K562 (cell line): ENCODE data around the gene ZC3H10. TPM values are rescaled to one million over a fixed set of nuclear protein-coding genes. Genes with fewer than 3 reads are reported as not detected.

ENCODE experiments used
- ADNP ChIP-seq: fragments of 200-800 bp; sonication (Bioruptor generic); IDR thresholded peaks from 2 replicates; pipeline ENCODE4 v1.6.1; 2016; ENCODE audit warnings: missing genetic modification characterization, missing compliant biosample characterization
- CXXC5 ChIP-seq: fragments of 250-450 bp; sonication (Bioruptor Pico); IDR thresholded peaks from 2 replicates; pipeline ENCODE4 v1.8.0; 2022; ENCODE audit warnings: inconsistent platforms, mild to moderate bottlenecking, moderate library complexity
- FOXP1 ChIP-seq: sonication (generic); formaldehyde crosslinking; IDR thresholded peaks from 2 replicates; pipeline ENCODE4 v1.8.0; 2022; ENCODE audit warnings: mild to moderate bottlenecking, missing genetic modification reagents
- GABPB2 ChIP-seq: fragments of 250-450 bp; sonication (Bioruptor Pico); conservative IDR thresholded peaks from 2 replicates; pipeline ENCODE4 v1.5.1; 2021; ENCODE audit warnings: mild to moderate bottlenecking
- HOXB6 ChIP-seq: fragments of 250-450 bp; sonication (Bioruptor Pico); IDR thresholded peaks from 2 replicates; pipeline ENCODE4 v1.5.1; 2022; ENCODE audit warnings: mild to moderate bottlenecking, borderline replicate concordance
- ILF3 ChIP-seq: fragments of 450-650 bp; IDR thresholded peaks from 2 replicates; pipeline ENCODE4 v1.6.1; 2018; ENCODE audit warnings: antibody characterized with exemption, mild to moderate bottlenecking, moderate library complexity, borderline replicate concordance
- LCOR ChIP-seq: sonication (generic); formaldehyde crosslinking; IDR thresholded peaks from 2 replicates; pipeline ENCODE4 v1.8.0; 2022; ENCODE audit warnings: mild to moderate bottlenecking, missing genetic modification reagents
- NBN ChIP-seq: fragments of 450-650 bp; IDR thresholded peaks from 2 replicates; pipeline ENCODE4 v1.6.1; 2016; ENCODE audit warnings: low read depth, mild to moderate bottlenecking
- NR3C1 ChIP-seq: sonication (generic); formaldehyde crosslinking; IDR thresholded peaks from 2 replicates; pipeline ENCODE4 v1.8.1; 2022; ENCODE audit warnings: missing genetic modification reagents
- PURB ChIP-seq: sonication (generic); formaldehyde crosslinking; IDR thresholded peaks from 2 replicates; pipeline ENCODE4 v1.9.0; 2021; ENCODE audit warnings: low read depth, mild to moderate bottlenecking, missing genetic modification reagents
- RAD51 ChIP-seq: fragments of 450-650 bp; IDR thresholded peaks from 2 replicates; pipeline ENCODE4 v1.7.1; 2016; ENCODE audit warnings: low read depth, mild to moderate bottlenecking, borderline replicate concordance
- RBBP5 ChIP-seq: fragments of 200-600 bp; sonication (generic); IDR thresholded peaks from 2 replicates; pipeline ENCODE4 v1.6.1; 2012; ENCODE audit warnings: borderline replicate concordance, mild to moderate bottlenecking, low read length, control low read depth, inconsistent platforms; ENCODE audit not compliant: insufficient read depth, poor library complexity, severe bottlenecking
- RBM17 ChIP-seq: fragments of 200-400 bp; formaldehyde crosslinking; IDR thresholded peaks from 2 replicates; pipeline ENCODE4 v1.6.1; 2017; ENCODE audit warnings: low read depth, mild to moderate bottlenecking, low read length, borderline replicate concordance
- SIN3A ChIP-seq, 2 experiments: fragments of 150-350 bp in 1 of 2; IDR thresholded peaks; 2 replicates each; pipeline ENCODE4 v1.6.1; 2011 to 2016; ENCODE audit warnings: borderline replicate concordance in 2 of 2, low read depth in 2 of 2, low read length in 2 of 2, mild to moderate bottlenecking in 2 of 2, moderate library complexity in 2 of 2; ENCODE audit not compliant: control insufficient read depth in 1 of 2
- SMARCE1 ChIP-seq: fragments of 450-650 bp; IDR thresholded peaks from 2 replicates; pipeline ENCODE4 v1.7.1; 2016; ENCODE audit warnings: mild to moderate bottlenecking
- ZNF121 ChIP-seq: sonication (generic); formaldehyde crosslinking; conservative IDR thresholded peaks from 2 replicates; pipeline ENCODE4 v1.8.0; 2022; ENCODE audit warnings: missing genetic modification reagents
- ZNF133 ChIP-seq: fragments of 250-450 bp; sonication (Bioruptor Pico); IDR thresholded peaks from 2 replicates; pipeline ENCODE4 v1.4.0; 2020; ENCODE audit warnings: mild to moderate bottlenecking
- ZNF282 ChIP-seq: sonication (generic); formaldehyde crosslinking; IDR thresholded peaks from 2 replicates; pipeline ENCODE4 v1.8.1; 2023; ENCODE audit warnings: missing genetic modification reagents
- ZNF444 ChIP-seq: fragments of 250-450 bp; sonication (Bioruptor Pico); IDR thresholded peaks from 2 replicates; pipeline ENCODE4 v1.4.0; 2020; ENCODE audit warnings: mild to moderate bottlenecking, moderate library complexity
- polyA plus RNA-seq, 8 experiments: library from polyadenylated mRNA; depleted of rRNA in 4 of 8; stranded (reverse) in 5 of 8; unstranded in 3 of 8; fragments of >200 nt; fragmentation: Nextera tagmentation in 2 of 8; fragmentation: Illumina TruSeq in 1 of 8; extraction: Ambion mirVana in 2 of 8; extraction: Trizol in 1 of 8; gene quantifications; 2 replicates each; pipeline versions ENCODE4 v1.2.1 to v1.2.3, GENCODE V29; 2011 to 2014; ENCODE audit warnings: inconsistent platforms in 1 of 8, missing spikeins in 1 of 8
- total RNA-seq, 7 experiments: library from RNA; depleted of rRNA in 6 of 7; stranded (reverse); fragments of >200 nt in 6 of 7; fragmentation: Illumina TruSeq in 2 of 7; extraction: Trizol in 2 of 7; gene quantifications; 2 replicates each; pipeline versions ENCODE4 v1.2.1 to v1.2.3, GENCODE V29; 2011 to 2021; ENCODE audit warnings: low replicate concordance in 1 of 7
- TF ChIP-seq, protein P1 (sequence below), 2 experiments: fragments of 450-650 bp in 1 of 2; sonication (generic) in 1 of 2; formaldehyde crosslinking; conservative IDR thresholded peaks; 2 replicates each; pipeline versions ENCODE4 v1.4.0 to v1.8.1; 2020 to 2022; ENCODE audit warnings: mild to moderate bottlenecking in 1 of 2, missing genetic modification reagents in 1 of 2
- TF ChIP-seq, protein P2 (sequence below): fragments of 250-450 bp; sonication (Bioruptor Pico); IDR thresholded peaks from 2 replicates; pipeline ENCODE4 v1.8.0; 2022; ENCODE audit warnings: inconsistent platforms, mild to moderate bottlenecking, moderate library complexity, borderline replicate concordance
- TF ChIP-seq, protein P3 (sequence below): sonication (generic); formaldehyde crosslinking; IDR thresholded peaks from 2 replicates; pipeline ENCODE4 v1.8.1; 2022; ENCODE audit warnings: missing genetic modification reagents
- TF ChIP-seq, protein P4 (sequence below): sonication (generic); formaldehyde crosslinking; IDR thresholded peaks from 2 replicates; pipeline ENCODE4 v1.8.0; 2022; ENCODE audit warnings: mild to moderate bottlenecking, missing genetic modification reagents

Gene ZC3H10
- total and polyA plus RNA-seq, 9 of the 15 experiments (the other 6 are each of a cell fraction or from before 2014, with no cell fraction given): 0.31 to 4.1 (median 1.6) TPM

DNA sequence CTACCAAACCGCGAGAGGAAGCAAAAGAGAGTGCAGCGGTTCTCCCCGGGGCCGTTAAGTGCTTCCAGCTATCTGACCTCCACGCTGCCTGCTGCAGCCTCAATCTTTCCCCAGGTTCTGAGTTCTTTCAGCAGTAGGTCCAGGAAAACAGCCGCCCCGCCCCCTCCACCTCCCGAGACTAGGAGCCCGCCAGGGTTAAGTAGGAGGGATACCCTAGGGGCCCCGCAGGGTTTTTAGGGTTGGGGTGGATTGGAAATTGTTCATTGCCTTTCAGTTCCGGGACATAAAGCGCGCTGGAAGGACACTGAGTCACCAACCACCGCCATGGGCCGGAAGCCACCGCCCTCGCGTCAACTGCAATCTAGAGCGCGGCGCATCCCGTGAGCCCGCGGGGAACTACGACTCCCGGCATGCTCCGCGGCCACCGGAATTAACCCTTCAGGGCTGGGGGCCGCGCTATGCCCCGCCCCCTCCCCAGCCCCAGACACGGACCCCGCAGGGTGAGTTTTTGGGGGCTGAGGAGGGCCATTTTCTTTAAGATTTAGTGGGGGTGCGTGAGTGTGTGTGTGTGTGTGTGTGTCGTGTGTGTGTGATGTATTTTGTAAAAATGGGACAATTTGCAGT is 34.2 kb downstream of the ZC3H10 start, which contains the start of gene MYL6B (continued):
- TF ChIP-seq ZNF282: no peak
- no peak for TF ChIP-seq RBBP5
- TF ChIP-seq, protein P1, sequence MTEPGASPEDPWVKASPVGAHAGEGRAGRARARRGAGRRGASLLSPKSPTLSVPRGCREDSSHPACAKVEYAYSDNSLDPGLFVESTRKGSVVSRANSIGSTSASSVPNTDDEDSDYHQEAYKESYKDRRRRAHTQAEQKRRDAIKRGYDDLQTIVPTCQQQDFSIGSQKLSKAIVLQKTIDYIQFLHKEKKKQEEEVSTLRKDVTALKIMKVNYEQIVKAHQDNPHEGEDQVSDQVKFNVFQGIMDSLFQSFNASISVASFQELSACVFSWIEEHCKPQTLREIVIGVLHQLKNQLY (CRISPR knock-in tag; conservative IDR thresholded peaks at IDR 0.05): no peak
- no peak for TF ChIP-seq ZNF444 (CRISPR knock-in tag)
- TF ChIP-seq ZNF133 (CRISPR knock-in tag): no peak
- TF ChIP-seq FOXP1 (CRISPR knock-in tag): 0 out of 2 replicates have a peak, but pooled peaks have one; percentile 26
- TF ChIP-seq RBM17: no peak
- no peak for TF ChIP-seq HOXB6 (CRISPR knock-in tag)
- 0 out of 2 replicates have a peak, but pooled peaks have one; percentile 10 for TF ChIP-seq SMARCE1
- peak; percentile 84 for TF ChIP-seq CXXC5
- TF ChIP-seq NR3C1 (CRISPR knock-in tag): no peak
- no peak for TF ChIP-seq RAD51
- TF ChIP-seq NBN: peak; percentile 45; the same call in 1 of the 2 replicates
- TF ChIP-seq, protein P2, sequence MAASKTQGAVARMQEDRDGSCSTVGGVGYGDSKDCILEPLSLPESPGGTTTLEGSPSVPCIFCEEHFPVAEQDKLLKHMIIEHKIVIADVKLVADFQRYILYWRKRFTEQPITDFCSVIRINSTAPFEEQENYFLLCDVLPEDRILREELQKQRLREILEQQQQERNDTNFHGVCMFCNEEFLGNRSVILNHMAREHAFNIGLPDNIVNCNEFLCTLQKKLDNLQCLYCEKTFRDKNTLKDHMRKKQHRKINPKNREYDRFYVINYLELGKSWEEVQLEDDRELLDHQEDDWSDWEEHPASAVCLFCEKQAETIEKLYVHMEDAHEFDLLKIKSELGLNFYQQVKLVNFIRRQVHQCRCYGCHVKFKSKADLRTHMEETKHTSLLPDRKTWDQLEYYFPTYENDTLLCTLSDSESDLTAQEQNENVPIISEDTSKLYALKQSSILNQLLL (CRISPR knock-in tag): no peak
- peak in 1 of 2 experiments; percentile 13; a peak in 2 of 4 replicates for TF ChIP-seq SIN3A (IDR thresholded peaks at IDR 0.05; ENCODE audit: borderline replicate concordance in 2 of 2, control insufficient read depth in 1 of 2, low read depth in 2 of 2, low read length in 2 of 2)
- no peak for TF ChIP-seq ILF3
- no peak for TF ChIP-seq ZNF121 (CRISPR knock-in tag)
- no peak for TF ChIP-seq PURB (CRISPR knock-in tag)
- TF ChIP-seq, protein P3, sequence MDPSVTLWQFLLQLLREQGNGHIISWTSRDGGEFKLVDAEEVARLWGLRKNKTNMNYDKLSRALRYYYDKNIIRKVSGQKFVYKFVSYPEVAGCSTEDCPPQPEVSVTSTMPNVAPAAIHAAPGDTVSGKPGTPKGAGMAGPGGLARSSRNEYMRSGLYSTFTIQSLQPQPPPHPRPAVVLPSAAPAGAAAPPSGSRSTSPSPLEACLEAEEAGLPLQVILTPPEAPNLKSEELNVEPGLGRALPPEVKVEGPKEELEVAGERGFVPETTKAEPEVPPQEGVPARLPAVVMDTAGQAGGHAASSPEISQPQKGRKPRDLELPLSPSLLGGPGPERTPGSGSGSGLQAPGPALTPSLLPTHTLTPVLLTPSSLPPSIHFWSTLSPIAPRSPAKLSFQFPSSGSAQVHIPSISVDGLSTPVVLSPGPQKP (CRISPR knock-in tag): no peak
- TF ChIP-seq, protein P4, sequence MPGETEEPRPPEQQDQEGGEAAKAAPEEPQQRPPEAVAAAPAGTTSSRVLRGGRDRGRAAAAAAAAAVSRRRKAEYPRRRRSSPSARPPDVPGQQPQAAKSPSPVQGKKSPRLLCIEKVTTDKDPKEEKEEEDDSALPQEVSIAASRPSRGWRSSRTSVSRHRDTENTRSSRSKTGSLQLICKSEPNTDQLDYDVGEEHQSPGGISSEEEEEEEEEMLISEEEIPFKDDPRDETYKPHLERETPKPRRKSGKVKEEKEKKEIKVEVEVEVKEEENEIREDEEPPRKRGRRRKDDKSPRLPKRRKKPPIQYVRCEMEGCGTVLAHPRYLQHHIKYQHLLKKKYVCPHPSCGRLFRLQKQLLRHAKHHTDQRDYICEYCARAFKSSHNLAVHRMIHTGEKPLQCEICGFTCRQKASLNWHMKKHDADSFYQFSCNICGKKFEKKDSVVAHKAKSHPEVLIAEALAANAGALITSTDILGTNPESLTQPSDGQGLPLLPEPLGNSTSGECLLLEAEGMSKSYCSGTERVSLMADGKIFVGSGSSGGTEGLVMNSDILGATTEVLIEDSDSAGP (CRISPR knock-in tag): no peak
- no peak for TF ChIP-seq ADNP (tag)
- TF ChIP-seq GABPB2: no peak
- TF ChIP-seq LCOR (CRISPR knock-in tag): no peak; the same call in 1 of the 2 replicates
